K562 (cell line): ENCODE results near the gene SERTAD1. TPM values are rescaled to one million over a fixed set of nuclear protein-coding genes. Genes with fewer than 3 reads are reported as not detected.

Experiments used
- ELF1 ChIP-seq: fragments of 200-800 bp; sonication (Bioruptor generic); IDR thresholded peaks from 2 replicates; pipeline ENCODE4 v1.6.1; 2016; ENCODE audit warnings: missing genetic modification characterization, missing compliant biosample characterization
- EZH2 ChIP-seq: IDR thresholded peaks from 2 replicates; pipeline ENCODE4 v1.6.1; 2012; ENCODE audit warnings: low read depth, mild to moderate bottlenecking, inconsistent platforms, low read length, borderline replicate concordance
- KAT2B ChIP-seq: IDR thresholded peaks from one replicate; pipeline ENCODE4 v1.6.1; 2012; ENCODE audit warnings: low read depth, mild to moderate bottlenecking, control low read depth, inconsistent platforms, low read length, moderate library complexity
- LARP7 ChIP-seq: fragments of 450-650 bp; IDR thresholded peaks from 2 replicates; pipeline ENCODE4 v1.6.1; 2016
- MAFF ChIP-seq: IDR thresholded peaks from 2 replicates; pipeline ENCODE4 v1.6.1; 2012; ENCODE audit warnings: low read length, improper control_type of control experiment
- PBX2 ChIP-seq, 2 experiments: IDR thresholded peaks in 1 of 2; conservative IDR thresholded peaks in 1 of 2; 2 replicates each; pipeline ENCODE4 v1.6.1; 2016; ENCODE audit warnings: low read depth in 2 of 2, mild to moderate bottlenecking in 1 of 2, missing compliant biosample characterization in 1 of 2, missing genetic modification characterization in 1 of 2, moderate library complexity in 1 of 2
- RBM25 ChIP-seq: fragments of 200-400 bp; formaldehyde crosslinking; IDR thresholded peaks from 2 replicates; pipeline ENCODE4 v1.6.1; 2018; ENCODE audit warnings: low read length, low read depth, moderate library complexity; ENCODE audit not compliant: severe bottlenecking
- RCOR1 ChIP-seq, 2 experiments: IDR thresholded peaks; 2 replicates each; pipeline ENCODE4 v1.6.1; 2012; ENCODE audit warnings: low read depth in 2 of 2, low read length in 2 of 2, borderline replicate concordance in 1 of 2, improper control_type of control experiment in 1 of 2
- RHOXF2B ChIP-seq: fragments of 250-450 bp; sonication (Bioruptor Pico); conservative IDR thresholded peaks from 2 replicates; pipeline ENCODE4 v1.5.1; 2021
- SP2 ChIP-seq: IDR thresholded peaks from 2 replicates; pipeline ENCODE4 v1.6.1; 2011; ENCODE audit warnings: mild to moderate bottlenecking, low read depth, low read length, moderate library complexity; ENCODE audit not compliant: poor library complexity, severe bottlenecking; ENCODE audit errors: extremely low read depth
- ZNF133 ChIP-seq: fragments of 250-450 bp; sonication (Bioruptor Pico); IDR thresholded peaks from 2 replicates; pipeline ENCODE4 v1.4.0; 2020; ENCODE audit warnings: mild to moderate bottlenecking
- ZNF354B ChIP-seq: fragments of 250-450 bp; sonication (Bioruptor Pico); IDR thresholded peaks from 2 replicates; pipeline ENCODE4 v1.4.0; 2020
- ZSCAN29 ChIP-seq: fragments of 450-650 bp; IDR thresholded peaks from 2 replicates; pipeline ENCODE4 v1.6.1; 2017
- polyA plus RNA-seq, 8 experiments: library from polyadenylated mRNA; depleted of rRNA in 4 of 8; stranded (reverse) in 5 of 8; unstranded in 3 of 8; fragments of >200 nt; fragmentation: Nextera tagmentation in 2 of 8; fragmentation: Illumina TruSeq in 1 of 8; extraction: Ambion mirVana in 2 of 8; extraction: Trizol in 1 of 8; gene quantifications; 2 replicates each; pipeline versions ENCODE4 v1.2.1 to v1.2.3, GENCODE V29; 2011 to 2014; ENCODE audit warnings: inconsistent platforms in 1 of 8, missing spikeins in 1 of 8
- total RNA-seq, 7 experiments: library from RNA; depleted of rRNA in 6 of 7; stranded (reverse); fragments of >200 nt in 6 of 7; fragmentation: Illumina TruSeq in 2 of 7; extraction: Trizol in 2 of 7; gene quantifications; 2 replicates each; pipeline versions ENCODE4 v1.2.1 to v1.2.3, GENCODE V29; 2011 to 2021; ENCODE audit warnings: low replicate concordance in 1 of 7
- TF ChIP-seq, protein P1 (sequence below): sonication (generic); formaldehyde crosslinking; IDR thresholded peaks from 2 replicates; pipeline ENCODE4 v1.9.0; 2022; ENCODE audit warnings: mild to moderate bottlenecking, missing genetic modification reagents
- TF ChIP-seq, protein P2 (sequence below): fragments of 450-650 bp; IDR thresholded peaks from 2 replicates; pipeline ENCODE4 v1.7.0; 2016; ENCODE audit warnings: borderline replicate concordance
- TF ChIP-seq, protein P3 (sequence below): IDR thresholded peaks from 2 replicates; pipeline ENCODE4 v1.6.1; 2014; ENCODE audit warnings: antibody characterized with exemption
- TF ChIP-seq, protein P4 (sequence below): fragments of 250-450 bp; sonication (Bioruptor Pico); IDR thresholded peaks from 2 replicates; pipeline ENCODE4 v1.5.1; 2021; ENCODE audit warnings: mild to moderate bottlenecking

SERTAD1 gene
- total and polyA plus RNA-seq, 9 of the 15 experiments (the other 6 are each of a cell fraction or from before 2014, with no cell fraction given) = 0.15 to 8.7 (median 4.9) TPM

GRCh38 chr19:40443131-40443999, 17.6 kb upstream of the SERTAD1 start (continued):
- TF ChIP-seq ZNF354B (CRISPR knock-in tag) (no peak), EZH2 (no peak), RBM25 (no peak), KAT2B (no peak), ZNF133 (CRISPR knock-in tag) (no peak), ELF1 (tag) (no peak), MAFF (no peak), PBX2 (CRISPR knock-in tag; IDR thresholded peaks at IDR 0.05; ENCODE audit: low read depth) (no peak), PBX2 (tag; conservative IDR thresholded peaks at IDR 0.05; ENCODE audit: low read depth) (peak; percentile 21; the same call in 1 of the 2 replicates), ZSCAN29 (0 out of 2 replicates have a peak, but pooled peaks have one; percentile 8), LARP7 (peak; percentile 65; the same call in 1 of the 2 replicates), RCOR1 (IDR thresholded peaks at IDR 0.05; ENCODE audit: borderline replicate concordance in 1 of 2, low read depth in 2 of 2, low read length in 2 of 2) (peak in 1 of 2 experiments; percentile 17; a peak in 1 of 4 replicates), SP2 (no peak), RHOXF2B (CRISPR knock-in tag) (no peak)
- TF ChIP-seq, protein P1, sequence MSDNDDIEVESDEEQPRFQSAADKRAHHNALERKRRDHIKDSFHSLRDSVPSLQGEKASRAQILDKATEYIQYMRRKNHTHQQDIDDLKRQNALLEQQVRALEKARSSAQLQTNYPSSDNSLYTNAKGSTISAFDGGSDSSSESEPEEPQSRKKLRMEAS (CRISPR knock-in tag) = peak; percentile 55
- TF ChIP-seq, protein P2, sequence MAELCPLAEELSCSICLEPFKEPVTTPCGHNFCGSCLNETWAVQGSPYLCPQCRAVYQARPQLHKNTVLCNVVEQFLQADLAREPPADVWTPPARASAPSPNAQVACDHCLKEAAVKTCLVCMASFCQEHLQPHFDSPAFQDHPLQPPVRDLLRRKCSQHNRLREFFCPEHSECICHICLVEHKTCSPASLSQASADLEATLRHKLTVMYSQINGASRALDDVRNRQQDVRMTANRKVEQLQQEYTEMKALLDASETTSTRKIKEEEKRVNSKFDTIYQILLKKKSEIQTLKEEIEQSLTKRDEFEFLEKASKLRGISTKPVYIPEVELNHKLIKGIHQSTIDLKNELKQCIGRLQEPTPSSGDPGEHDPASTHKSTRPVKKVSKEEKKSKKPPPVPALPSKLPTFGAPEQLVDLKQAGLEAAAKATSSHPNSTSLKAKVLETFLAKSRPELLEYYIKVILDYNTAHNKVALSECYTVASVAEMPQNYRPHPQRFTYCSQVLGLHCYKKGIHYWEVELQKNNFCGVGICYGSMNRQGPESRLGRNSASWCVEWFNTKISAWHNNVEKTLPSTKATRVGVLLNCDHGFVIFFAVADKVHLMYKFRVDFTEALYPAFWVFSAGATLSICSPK = peak; percentile 95
- TF ChIP-seq, protein P3, sequence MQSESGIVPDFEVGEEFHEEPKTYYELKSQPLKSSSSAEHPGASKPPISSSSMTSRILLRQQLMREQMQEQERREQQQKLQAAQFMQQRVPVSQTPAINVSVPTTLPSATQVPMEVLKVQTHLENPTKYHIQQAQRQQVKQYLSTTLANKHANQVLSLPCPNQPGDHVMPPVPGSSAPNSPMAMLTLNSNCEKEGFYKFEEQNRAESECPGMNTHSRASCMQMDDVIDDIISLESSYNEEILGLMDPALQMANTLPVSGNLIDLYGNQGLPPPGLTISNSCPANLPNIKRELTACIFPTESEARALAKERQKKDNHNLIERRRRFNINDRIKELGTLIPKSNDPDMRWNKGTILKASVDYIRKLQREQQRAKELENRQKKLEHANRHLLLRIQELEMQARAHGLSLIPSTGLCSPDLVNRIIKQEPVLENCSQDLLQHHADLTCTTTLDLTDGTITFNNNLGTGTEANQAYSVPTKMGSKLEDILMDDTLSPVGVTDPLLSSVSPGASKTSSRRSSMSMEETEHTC = 0 out of 2 replicates have a peak, but pooled peaks have one; percentile 15
- TF ChIP-seq, protein P4, sequence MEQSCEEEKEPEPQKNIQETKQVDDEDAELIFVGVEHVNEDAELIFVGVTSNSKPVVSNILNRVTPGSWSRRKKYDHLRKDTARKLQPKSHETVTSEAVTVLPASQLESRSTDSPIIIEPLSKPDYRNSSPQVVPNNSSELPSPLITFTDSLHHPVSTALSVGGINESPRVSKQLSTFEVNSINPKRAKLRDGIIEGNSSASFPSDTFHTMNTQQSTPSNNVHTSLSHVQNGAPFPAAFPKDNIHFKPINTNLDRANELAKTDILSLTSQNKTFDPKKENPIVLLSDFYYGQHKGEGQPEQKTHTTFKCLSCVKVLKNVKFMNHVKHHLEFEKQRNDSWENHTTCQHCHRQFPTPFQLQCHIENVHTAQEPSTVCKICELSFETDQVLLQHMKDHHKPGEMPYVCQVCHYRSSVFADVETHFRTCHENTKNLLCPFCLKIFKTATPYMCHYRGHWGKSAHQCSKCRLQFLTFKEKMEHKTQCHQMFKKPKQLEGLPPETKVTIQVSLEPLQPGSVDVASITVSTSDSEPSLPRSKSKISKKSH (CRISPR knock-in tag) = no peak
